Measurements from ENCODE around the gene HOXA10. TPM values are rescaled to one million over a fixed set of nuclear protein-coding genes. Genes with fewer than 3 reads are reported as not detected.

HOXA10 gene
- total RNA-seq, 1 experiment from 2014 or later, result not detected

- H3K27me3 ChIP-seq (ENCODE audit: insufficient read depth, low read length), result peaks cover 73% of the 10 kb centered on the region
- H3K27me3 Mint-ChIP-seq (ENCODE audit: low read depth), result peaks cover 98% of the 10 kb centered on the region
- H2BK120ac ChIP-seq (ENCODE audit: low read depth, low read length, poor library complexity, severe bottlenecking), result no peak overlapping the region
- H3K4me3 Mint-ChIP-seq, result no peak overlapping the region
- no peak overlapping the region for H3K14ac ChIP-seq (ENCODE audit: insufficient read depth, low read length)
- no peaks in the 10 kb centered on the region; the same call in none of the 2 replicates for H3K4me1 ChIP-seq (ENCODE audit: insufficient read depth, low read length)
- H3K23me2 ChIP-seq (ENCODE audit: insufficient read length, low read depth, low read length, poor library complexity, severe bottlenecking), result no peaks in the 10 kb centered on the region
- H2AFZ ChIP-seq (ENCODE audit: low read length), result no peak overlapping the region
- no peak overlapping the region for H3T11ph ChIP-seq (ENCODE audit: low read length)
- H3K23ac ChIP-seq (ENCODE audit: insufficient read length, low read depth, low read length), result no peak overlapping the region
- H3K56ac ChIP-seq (ENCODE audit: insufficient read length, low read depth, low read length), result no peak overlapping the region
- H3K79me2 ChIP-seq (ENCODE audit: insufficient read depth, low read length), result no peaks in the 10 kb centered on the region
- H2BK15ac ChIP-seq (ENCODE audit: low read depth, low read length), result no peak overlapping the region
- H3K36me3 Mint-ChIP-seq (ENCODE audit: insufficient read depth in 1 of 3, low read depth in 3 of 3), result no peaks in the 10 kb centered on the region; a peak in 1 of 7 replicates
- no peak for DNase-seq
- peaks cover 17 to 21% of the 10 kb centered on the region in 2 experiments for H3K4me1 Mint-ChIP-seq
- WGBS (ENCODE audit: extremely low coverage, insufficient read length, low lambda C conversion rate), result no CpG with 5 or more reads among the region's 4 CpGs
- no peak overlapping the region for H3K27ac Mint-ChIP-seq
- H3K9ac ChIP-seq (ENCODE audit: extremely low read depth, insufficient read length, low read length), result no peak overlapping the region
- H3K4me2 ChIP-seq (ENCODE audit: insufficient read depth, insufficient read length, low read length), result no peak overlapping the region
- peaks cover 0 to 7% of the 10 kb centered on the region in 2 experiments; a peak in 1 of 5 replicates for H3K9me3 Mint-ChIP-seq
- H3K79me1 ChIP-seq (ENCODE audit: insufficient read depth, low read depth, low read length, poor library complexity, severe bottlenecking), result no peaks in the 10 kb centered on the region
- no peak overlapping the region for H3K27ac ChIP-seq (ENCODE audit: insufficient read length, low read depth, low read length)
- H3K9me3 ChIP-seq (ENCODE audit: control insufficient read depth, low read depth, low read length), result no peaks in the 10 kb centered on the region
- H2BK20ac ChIP-seq (ENCODE audit: low read depth, low read length, poor library complexity, severe bottlenecking), result no peak overlapping the region
- no peak for TF ChIP-seq CTCF (conservative IDR thresholded peaks at IDR 0.05)
- H4K5ac ChIP-seq (ENCODE audit: insufficient read length, low read depth, low read length), result no peak overlapping the region
- no peak overlapping the region for H3K18ac ChIP-seq (ENCODE audit: insufficient read length, low read depth, low read length)
- no peak overlapping the region for H3K4ac ChIP-seq (ENCODE audit: low read depth, low read length)
- H4K8ac ChIP-seq (replicated peaks; ENCODE audit: insufficient read length, low read depth, low read length), result no peak overlapping the region
- no peaks in the 10 kb centered on the region for H4K20me1 ChIP-seq (ENCODE audit: control insufficient read depth, insufficient read depth, insufficient read length)
- H2AK5ac ChIP-seq (ENCODE audit: insufficient read length, low read length), result no peak overlapping the region
- no peak overlapping the region for H2BK12ac ChIP-seq (ENCODE audit: insufficient read length, low read depth, low read length)
- H2BK5ac ChIP-seq (ENCODE audit: insufficient read length, low read length), result no peak overlapping the region
- H4K91ac ChIP-seq (ENCODE audit: insufficient read length, low read depth, low read length), result no peak overlapping the region
Measured at GRCh38 chr7:27219821-27220220, 45.7 kb upstream of the HOXA10 start.
